Pancreas (tissue), 10 donors: ENCODE results near the gene RNF34. TPM values are rescaled to one million over a fixed set of nuclear protein-coding genes. Genes with fewer than 3 reads are reported as not detected.

Experiments used
- ATAC-seq, 4 donors: fragments of 200-7000 bp; cut with Tn5 transposase; one replicate each; pipeline versions ENCODE4 v1.8.0 to v1.9.1; 2020; ENCODE audit warnings: mild to moderate bottlenecking in 4 of 4, moderate library complexity in 4 of 4
- DNase-seq, 6 donors: peaks; one replicate each; pipeline ENCODE4 v3.0.0-alpha.2; 2020
- FAIRE-seq: peaks from 2 replicates; lab custom pipeline; 2012; peaks lifted over from hg19 to GRCh38; lab: Jason Lieb, UNC
- H3K27ac ChIP-seq, 4 donors: fragments of 200-600 bp; sonication (generic); 1 replicate in 3 of 4; 2 replicates in 1 of 4; pipeline versions ENCODE4 v1.5.0 to v1.8.0; 2020
- H3K27me3 ChIP-seq, 4 donors: fragments of 200-600 bp; one replicate each; pipeline ENCODE4 v1.8.0; 2021
- H3K36me3 ChIP-seq, 3 donors: fragments of 200-600 bp; sonication (generic) in 1 of 3; one replicate each; pipeline versions ENCODE4 v1.5.0 to v1.8.0; 2020 to 2021
- H3K4me1 ChIP-seq, 3 donors: fragments of 200-600 bp; one replicate each; pipeline ENCODE4 v1.8.0; 2021
- H3K4me3 ChIP-seq, 4 donors: fragments of 200-600 bp; sonication (generic) in 2 of 4; one replicate each; pipeline versions ENCODE4 v1.5.0 to v1.8.0; 2020 to 2021
- H3K9me3 ChIP-seq, 4 donors: fragments of 200-600 bp; one replicate each; pipeline ENCODE4 v1.8.0; 2021
- CTCF ChIP-seq, 4 donors: fragments of 200-600 bp; sonication (generic) in 3 of 4; IDR thresholded peaks; one replicate each; pipeline versions ENCODE4 v1.5.0 to v1.8.0; 2021; ENCODE audit warnings: antibody characterized with exemption in 4 of 4
- WGBS, 2 donors: extraction: QIAGEN DNeasy Blood & Tissue Kit; methylation state at CpG; one replicate each; pipeline ENCODE4 v1.1.7; 2013; 5-methylcytosine and 5-hydroxymethylcytosine counted together
- intact Hi-C, 3 donors: fragments of 100-400 bp; cut with DNase I; formaldehyde crosslinking; loops; one replicate each; pipeline versions ENCODE4 v1.11.1 to v1.14.2; 2022
- polyA plus RNA-seq, 2 donors: library from polyadenylated mRNA; stranded (reverse); fragments of 200-250 nt; gene quantifications; one replicate each; pipeline ENCODE4 v1.2.3, GENCODE V29; 2013
- total RNA-seq, 6 donors: library from RNA; stranded (reverse); fragmentation: NEBNext Ultra II Directional in 4 of 6; extraction: Animal tissue kit (Norgen Biotek cat#: 25700) in 4 of 6; gene quantifications; one replicate each; pipeline versions ENCODE4 v1.2.1 to v1.2.4, GENCODE V29; 2021 to 2023
- donor health status: healthy with polysubstance abuse.
- donor health status: DM: no; HTN: no; CAD: no; lungs with moderate emphysema.
- donor health status: DM: no; HTN: no; CAD: no.
- donor health status: control.
- donor health status: control.
- donor health status: Bipolar disorder and iron deficiency.
- donor health status: DM: yes; HTN: yes; CAD: no.
- donor health status: DM: no; HTN: no; CAD: no.
- donor health status: DM: no; HTN: no; CAD: no.
- donor health status: DM: yes; HTN: yes; CAD: no.

The RNF34 gene
- total and polyA plus RNA-seq, 8 donors, result 11.6 to 22.8 (median 14.1) TPM

DNA sequence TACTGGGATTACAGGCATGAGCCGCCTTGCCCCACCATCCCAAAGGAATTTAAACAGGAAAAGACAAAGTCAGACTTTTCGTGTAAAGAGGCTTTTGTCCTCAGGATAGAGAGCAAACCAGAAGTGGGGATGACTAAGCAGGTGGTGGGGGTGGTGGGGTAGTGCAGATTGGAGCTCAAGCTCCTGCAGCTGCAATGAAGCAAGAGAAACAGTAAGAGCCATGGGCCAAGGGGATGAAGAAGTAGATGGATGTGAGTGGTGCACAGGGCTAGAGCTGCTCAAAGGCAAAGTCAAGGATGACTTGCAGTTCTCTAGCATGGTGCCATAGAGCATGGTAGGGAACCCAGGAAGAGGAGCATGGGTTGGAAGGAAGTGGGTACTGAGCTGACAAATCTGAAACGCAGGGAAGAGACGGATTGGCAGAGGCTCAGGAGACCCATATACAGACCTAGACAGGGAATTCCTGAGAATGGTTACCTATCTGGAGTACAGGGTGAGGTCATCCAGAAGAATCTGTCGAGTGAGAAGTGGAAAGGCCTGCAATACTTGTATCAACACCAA, 11.4 kb upstream of the RNF34 start:
- no peak for DNase-seq
- H3K4me3 ChIP-seq, result no peak overlapping the region
- H3K36me3 ChIP-seq, result no peaks in the 10 kb centered on the region
- WGBS, 2 donors, result 64 to 79% methylated on average over 5 of the region's 5 CpGs
- no peaks in the 10 kb centered on the region for H3K27me3 ChIP-seq
- H3K27ac ChIP-seq, result no peak overlapping the region
- ATAC-seq, result no peak
- TF ChIP-seq CTCF (IDR thresholded peaks at IDR 0.05), result no peak
- H3K4me1 ChIP-seq, result no peaks in the 10 kb centered on the region
- no peaks in the 10 kb centered on the region for H3K9me3 ChIP-seq
- intact Hi-C loops, result no loop called here
- FAIRE-seq, result no peak

DNA sequence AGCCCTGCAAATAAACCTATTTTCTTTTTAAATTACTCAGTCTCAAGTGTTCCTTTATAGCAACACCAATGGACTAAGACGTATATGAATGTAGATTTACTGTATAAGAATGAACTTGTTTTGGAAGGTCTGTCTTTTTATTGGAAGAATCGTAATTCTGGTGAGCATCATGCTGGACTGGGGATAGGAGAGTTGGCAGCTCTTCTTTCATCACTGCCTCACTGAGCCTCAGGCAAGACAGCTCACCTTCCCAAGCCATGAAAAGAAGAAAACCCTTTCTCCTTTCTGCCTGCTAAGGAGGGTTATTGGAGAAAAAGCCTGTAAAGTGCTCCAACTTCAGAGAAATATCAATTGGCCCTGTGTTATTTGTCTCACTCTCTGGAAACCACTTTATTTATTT, 9.1 kb upstream of the RNF34 start:
- H3K27me3 ChIP-seq, result no peaks in the 10 kb centered on the region
- no peak overlapping the region for H3K27ac ChIP-seq
- no peak for TF ChIP-seq CTCF (IDR thresholded peaks at IDR 0.05)
- WGBS, 2 donors, result 89 to 93% methylated on average over 2 of the region's 2 CpGs
- H3K36me3 ChIP-seq, result no peaks in the 10 kb centered on the region
- H3K4me1 ChIP-seq, result no peaks in the 10 kb centered on the region
- FAIRE-seq, result no peak
- intact Hi-C loops, result no loop called here
- H3K4me3 ChIP-seq, result no peak overlapping the region
- DNase-seq, result no peak
- no peaks in the 10 kb centered on the region for H3K9me3 ChIP-seq
- ATAC-seq, result no peak

DNA sequence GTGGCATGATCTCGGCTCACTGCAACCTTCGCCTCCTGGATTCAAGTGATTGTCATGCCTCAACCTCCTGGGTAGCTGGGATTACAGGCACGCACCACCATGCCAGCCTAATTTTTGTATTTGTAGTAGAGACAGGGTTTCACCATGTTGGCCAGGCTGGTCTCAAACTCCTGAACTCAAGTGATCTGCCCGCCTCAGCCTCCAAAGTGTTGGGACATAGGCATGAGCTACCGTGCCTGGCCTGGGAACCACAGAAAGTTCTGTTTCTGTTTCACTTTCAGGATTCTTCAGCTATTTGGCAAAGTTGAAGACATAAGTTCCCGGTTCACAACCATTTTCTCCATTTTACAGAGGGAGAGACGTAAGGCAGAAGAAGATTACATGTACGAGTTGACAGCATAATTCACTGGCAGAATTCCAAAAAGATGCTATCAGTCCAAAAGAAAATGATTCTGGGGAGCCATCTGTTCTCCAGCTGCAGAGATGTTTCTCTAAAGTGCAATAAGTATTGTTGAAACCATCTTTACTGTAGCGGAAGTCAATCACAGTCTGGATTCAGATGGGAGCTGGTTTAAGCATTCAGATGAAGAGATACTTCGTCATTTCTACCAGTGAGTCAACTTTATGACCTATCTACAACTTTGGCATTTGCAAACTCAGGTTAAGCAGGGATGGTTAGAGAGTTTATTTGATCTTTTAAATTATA, 8.1 kb upstream of the RNF34 start:
- H3K4me1 ChIP-seq, result no peaks in the 10 kb centered on the region
- no peak for DNase-seq
- no peak overlapping the region for H3K27ac ChIP-seq
- TF ChIP-seq CTCF (IDR thresholded peaks at IDR 0.05), result no peak
- no peaks in the 10 kb centered on the region for H3K9me3 ChIP-seq
- no peaks in the 10 kb centered on the region for H3K27me3 ChIP-seq
- no peaks in the 10 kb centered on the region for H3K36me3 ChIP-seq
- 78 to 79% methylated on average over 10 of the region's 10 CpGs for WGBS, 2 donors
- FAIRE-seq, result no peak
- no peak overlapping the region for H3K4me3 ChIP-seq
- intact Hi-C loops, result no loop called here
- ATAC-seq, result peak in 2 of 4 donors; percentile 20 to 48

DNA sequence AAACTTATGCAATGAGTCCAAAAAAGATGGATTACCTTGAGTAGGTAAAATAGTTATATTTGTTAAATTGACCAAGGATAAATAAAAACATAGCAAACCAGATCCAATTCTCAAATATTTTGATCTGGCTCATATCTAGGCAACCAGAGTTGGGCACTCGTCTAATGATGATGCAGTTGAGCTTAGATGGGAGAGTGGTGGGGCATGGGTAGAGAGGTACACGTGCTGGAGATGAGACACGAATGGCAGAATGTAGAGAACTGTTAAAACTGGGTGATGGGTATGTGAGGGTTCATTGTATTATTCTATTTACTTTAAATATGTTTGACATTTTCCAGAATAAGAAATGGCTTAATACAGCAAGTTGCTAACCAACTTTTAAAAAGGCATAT, 7.6 kb upstream of the RNF34 start:
- no peak for ATAC-seq

More for the DNA sequence above, 7.6 kb upstream of the RNF34 start:
- Histone ChIP-seq H3K36me3 (no peaks in the 10 kb centered on the region), H3K4me1 (no peaks in the 10 kb centered on the region), H3K9me3 (no peaks in the 10 kb centered on the region), H3K27me3 (no peaks in the 10 kb centered on the region), H3K4me3 (no peak overlapping the region), H3K27ac (no peak overlapping the region)
- WGBS, 2 donors, result 79 to 80% methylated on average over 3 of the region's 3 CpGs
- TF ChIP-seq CTCF (IDR thresholded peaks at IDR 0.05), result no peak
- DNase-seq, result no peak
- no peak for FAIRE-seq
- intact Hi-C loops, result no loop called here
